ENCODE results near the gene PASK. TPM values are rescaled to one million over a fixed set of nuclear protein-coding genes. Genes with fewer than 3 reads are reported as not detected.

PASK gene
- total RNA-seq, 2 donors from 2014 or later = 0.98 to 1.1 TPM

DNA sequence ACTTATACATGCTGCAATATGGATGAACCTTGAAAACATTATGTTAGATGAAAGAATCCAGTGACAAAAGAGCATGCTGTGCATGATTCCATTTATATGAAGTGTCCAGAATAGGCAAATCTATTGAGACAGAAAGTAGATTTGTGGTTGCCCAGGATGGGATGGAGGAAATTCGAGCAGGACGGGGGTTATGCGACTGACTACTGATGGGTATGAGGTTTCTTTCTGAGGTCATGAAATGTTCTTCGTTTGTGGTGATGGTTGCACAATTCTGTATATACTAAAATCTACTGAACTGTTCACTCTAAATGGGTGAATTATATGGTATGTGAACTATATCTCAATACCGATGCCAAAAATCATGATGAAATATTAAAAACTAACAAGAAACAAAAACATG is 28.3 kb downstream of the PASK start:
- Histone ChIP-seq H3K27ac (no peak overlapping the region), H3K4me1 (no peaks in the 10 kb centered on the region), H3K27me3 (no peaks in the 10 kb centered on the region), H3K9me3 (no peaks in the 10 kb centered on the region), H3K36me3 (no peaks in the 10 kb centered on the region), H3K4me3 (no peak overlapping the region)
- TF ChIP-seq, protein P1, sequence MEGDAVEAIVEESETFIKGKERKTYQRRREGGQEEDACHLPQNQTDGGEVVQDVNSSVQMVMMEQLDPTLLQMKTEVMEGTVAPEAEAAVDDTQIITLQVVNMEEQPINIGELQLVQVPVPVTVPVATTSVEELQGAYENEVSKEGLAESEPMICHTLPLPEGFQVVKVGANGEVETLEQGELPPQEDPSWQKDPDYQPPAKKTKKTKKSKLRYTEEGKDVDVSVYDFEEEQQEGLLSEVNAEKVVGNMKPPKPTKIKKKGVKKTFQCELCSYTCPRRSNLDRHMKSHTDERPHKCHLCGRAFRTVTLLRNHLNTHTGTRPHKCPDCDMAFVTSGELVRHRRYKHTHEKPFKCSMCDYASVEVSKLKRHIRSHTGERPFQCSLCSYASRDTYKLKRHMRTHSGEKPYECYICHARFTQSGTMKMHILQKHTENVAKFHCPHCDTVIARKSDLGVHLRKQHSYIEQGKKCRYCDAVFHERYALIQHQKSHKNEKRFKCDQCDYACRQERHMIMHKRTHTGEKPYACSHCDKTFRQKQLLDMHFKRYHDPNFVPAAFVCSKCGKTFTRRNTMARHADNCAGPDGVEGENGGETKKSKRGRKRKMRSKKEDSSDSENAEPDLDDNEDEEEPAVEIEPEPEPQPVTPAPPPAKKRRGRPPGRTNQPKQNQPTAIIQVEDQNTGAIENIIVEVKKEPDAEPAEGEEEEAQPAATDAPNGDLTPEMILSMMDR (IDR thresholded peaks at IDR 0.05) = no peak
- no peak for DNase-seq (ENCODE audit: low spot score)

DNA sequence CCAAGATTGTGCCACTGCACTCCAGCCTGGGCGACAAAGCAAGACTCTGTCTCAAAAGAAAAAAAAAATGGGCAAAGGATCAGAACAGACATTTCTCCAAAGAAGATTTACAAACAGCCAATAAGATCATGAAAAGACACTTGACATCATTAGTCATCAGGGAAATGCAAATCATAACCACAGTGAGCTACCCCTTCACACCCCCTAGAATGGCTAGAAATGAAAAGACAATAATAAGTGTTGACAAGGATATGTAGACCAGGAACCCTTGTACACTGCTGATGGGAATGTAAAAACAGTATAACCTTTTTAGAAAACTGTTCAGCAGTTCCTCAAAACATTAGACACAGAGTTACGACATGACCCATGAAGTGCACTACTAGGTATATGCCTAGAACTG is 28.8 kb downstream of the PASK start:
- Histone ChIP-seq H3K27me3 (no peaks in the 10 kb centered on the region), H3K36me3 (no peaks in the 10 kb centered on the region), H3K4me3 (no peak overlapping the region), H3K27ac (no peak overlapping the region), H3K4me1 (no peaks in the 10 kb centered on the region), H3K9me3 (no peaks in the 10 kb centered on the region)
- TF ChIP-seq, protein P1 (IDR thresholded peaks at IDR 0.05) = no peak
- no peak for DNase-seq (ENCODE audit: low spot score)

DNA sequence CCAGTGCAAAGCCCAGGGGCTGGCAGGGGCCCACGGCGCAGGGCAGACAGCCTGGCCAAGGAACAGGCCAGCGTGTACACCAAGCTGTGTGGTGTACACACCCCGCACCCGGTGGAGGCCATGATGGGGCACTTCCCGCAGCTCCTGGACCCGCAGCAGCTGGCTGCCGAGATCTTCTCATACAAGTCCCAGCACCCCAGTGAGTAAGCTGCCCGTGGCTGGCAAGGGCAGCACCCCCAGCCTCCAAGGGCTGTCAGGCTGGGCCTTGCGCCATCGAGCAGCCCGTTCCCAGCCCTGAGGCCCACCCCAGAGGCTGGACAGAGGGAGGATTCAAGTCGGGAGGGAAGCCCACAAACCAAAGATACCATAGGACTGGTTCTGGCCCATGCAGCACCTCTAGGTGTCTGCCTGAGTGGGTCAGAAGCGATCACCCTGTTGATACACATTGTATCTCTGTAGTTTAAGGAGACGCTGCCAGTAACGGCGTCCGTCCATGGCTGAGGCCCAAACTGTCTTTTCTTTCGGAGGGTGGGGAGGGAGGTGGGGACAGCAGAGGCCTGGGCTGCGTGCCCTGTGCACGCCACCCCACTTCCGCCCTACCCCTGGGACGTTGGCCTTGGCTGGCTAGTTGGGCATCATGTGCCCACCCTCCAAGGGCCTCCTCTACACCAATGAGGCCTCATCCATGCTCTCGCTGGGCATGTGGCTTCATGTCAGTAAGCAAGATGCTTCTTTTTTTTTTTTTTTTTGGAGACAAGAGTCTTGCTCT is 30.4 kb downstream of the PASK start:
- H3K27me3 ChIP-seq = no peaks in the 10 kb centered on the region
- no peak for DNase-seq (ENCODE audit: low spot score)
- H3K4me1 ChIP-seq = no peaks in the 10 kb centered on the region
- TF ChIP-seq, protein P1 (IDR thresholded peaks at IDR 0.05) = no peak
- no peaks in the 10 kb centered on the region for H3K36me3 ChIP-seq
- H3K27ac ChIP-seq = no peak overlapping the region
- no peak overlapping the region for H3K4me3 ChIP-seq
- H3K9me3 ChIP-seq = no peaks in the 10 kb centered on the region

DNA sequence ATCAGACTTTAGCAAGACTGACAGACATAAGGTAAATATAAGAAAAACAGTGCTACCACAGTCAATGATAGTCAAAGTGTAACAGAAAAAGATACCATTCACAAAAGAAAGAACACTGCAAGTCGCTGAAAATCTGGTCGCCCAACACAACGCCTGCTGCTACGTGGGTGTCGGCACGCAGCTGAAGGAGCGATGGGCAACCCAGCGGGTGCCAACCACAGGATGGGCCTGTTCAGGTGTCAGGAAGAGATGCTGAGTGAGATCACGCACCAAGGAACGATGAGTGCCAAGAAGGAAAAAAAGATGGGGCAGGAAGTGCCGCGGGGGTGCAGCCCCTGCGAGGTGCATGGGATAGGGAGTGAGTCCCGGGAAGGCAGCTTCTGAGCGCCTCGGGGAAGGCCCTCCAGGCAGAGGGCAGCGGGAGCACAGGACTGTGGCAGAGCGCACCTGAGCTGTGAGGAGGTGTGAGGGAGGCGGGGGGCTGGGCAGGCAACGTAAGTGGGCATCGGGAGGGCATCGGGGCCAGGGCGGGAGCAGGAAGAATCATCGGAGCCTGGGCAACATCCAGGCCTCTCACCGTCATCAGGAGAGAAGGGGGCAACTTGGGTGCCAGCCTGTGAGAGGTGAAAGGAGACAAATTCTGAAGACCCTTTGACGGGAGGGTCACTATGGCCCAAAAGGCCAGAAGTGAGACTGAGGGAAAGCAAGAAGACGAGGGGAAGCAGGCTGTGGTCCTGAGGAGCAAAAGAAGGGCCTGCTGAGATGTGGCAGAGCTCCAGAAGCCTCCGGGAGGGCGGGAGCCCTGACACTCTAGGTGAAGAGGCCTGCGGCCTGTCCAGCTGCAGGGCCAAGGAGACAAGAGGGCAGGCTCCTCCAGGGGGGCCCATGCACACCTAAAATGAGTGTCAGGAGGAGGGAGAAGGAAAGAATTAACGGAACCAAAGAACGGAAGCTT is 32.4 kb downstream of the PASK start:
- no peak overlapping the region for H3K27ac ChIP-seq
- no peak overlapping the region for H3K4me3 ChIP-seq
- no peaks in the 10 kb centered on the region for H3K9me3 ChIP-seq
- H3K36me3 ChIP-seq = no peaks in the 10 kb centered on the region
- no peaks in the 10 kb centered on the region for H3K27me3 ChIP-seq
- TF ChIP-seq, protein P1 (IDR thresholded peaks at IDR 0.05) = no peak
- DNase-seq (ENCODE audit: low spot score) = no peak
- H3K4me1 ChIP-seq = no peaks in the 10 kb centered on the region

DNA sequence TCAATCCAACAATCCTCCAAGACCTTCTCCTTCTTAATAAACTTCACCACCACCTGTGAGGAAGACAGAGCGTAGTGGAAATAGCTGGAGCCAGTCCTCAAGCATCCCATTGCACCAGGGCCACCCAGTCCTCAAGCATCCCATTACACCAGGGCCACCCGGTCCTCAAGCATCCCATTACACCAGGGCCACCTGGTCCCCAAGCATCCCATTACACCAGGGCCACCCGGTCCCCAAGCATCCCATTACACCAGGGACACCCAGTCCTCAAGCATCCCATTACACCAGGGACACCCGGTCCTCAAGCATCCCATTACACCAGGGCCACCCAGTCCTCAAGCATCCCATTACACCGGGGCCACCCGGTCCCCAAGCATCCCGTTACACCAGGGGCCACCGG is 33.9 kb downstream of the PASK start:
- Histone ChIP-seq H3K4me3 (no peak overlapping the region), H3K4me1 (no peaks in the 10 kb centered on the region), H3K27ac (no peak overlapping the region), H3K27me3 (no peaks in the 10 kb centered on the region), H3K36me3 (no peaks in the 10 kb centered on the region), H3K9me3 (no peaks in the 10 kb centered on the region)
- no peak for DNase-seq (ENCODE audit: low spot score)
- TF ChIP-seq, protein P1 (IDR thresholded peaks at IDR 0.05) = no peak

Measured in right atrium auricular region (tissue), 2 donors.